ENCODE results near the gene C21orf58.

Gene C21orf58

DNA sequence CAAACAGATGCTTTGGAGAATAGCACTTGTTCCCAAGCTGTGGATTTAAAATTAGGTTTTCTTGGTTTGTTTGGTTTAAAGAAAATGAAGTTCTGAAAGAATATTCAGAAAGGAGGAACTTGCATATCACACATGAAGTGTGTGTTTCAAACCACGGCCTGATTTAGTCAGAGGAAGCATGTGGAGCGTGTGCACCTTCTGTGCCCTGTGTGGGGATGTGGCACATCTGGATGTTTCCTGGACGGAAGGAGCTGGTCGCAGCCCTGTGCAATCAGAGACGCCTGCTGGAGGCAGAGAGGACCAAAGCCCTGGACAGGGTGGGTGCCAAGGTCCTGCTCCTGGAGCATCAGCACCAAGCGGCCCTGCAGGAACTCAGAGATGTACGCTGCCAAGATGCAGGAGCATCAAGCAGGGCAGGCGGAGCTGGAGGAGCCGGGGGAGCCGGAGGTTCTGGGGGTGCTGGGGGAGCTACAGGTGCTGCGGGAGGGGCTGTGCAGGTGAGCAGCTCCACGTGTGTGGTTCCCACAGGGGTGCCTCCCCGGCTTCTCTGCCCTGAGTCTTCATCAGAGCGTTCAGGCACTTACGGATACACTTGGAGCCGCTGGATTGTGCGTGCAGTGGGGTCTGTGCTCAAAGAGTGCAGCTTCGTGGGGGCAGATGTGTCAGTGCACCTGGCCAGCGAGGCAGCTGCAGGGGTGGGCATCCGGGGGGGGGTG is 46.0 kb upstream of the C21orf58 start:
- Histone ChIP-seq H2BK5ac (ENCODE audit: low read depth, low read length, poor library complexity) (no peak overlapping the region), H4K12ac (ENCODE audit: low read depth, low read length) (no peak overlapping the region), H3K79me1 (ENCODE audit: low read length) (no peaks in the 10 kb centered on the region), H3K27ac (ENCODE audit: low read depth, low read length) (no peak overlapping the region), H3K4me1 (ENCODE audit: control insufficient read depth in 1 of 2, insufficient read depth in 2 of 2, low read length in 2 of 2) (no peaks in the 10 kb centered on the region), H3K4me3 (ENCODE audit: low read depth, low read length) (no peak overlapping the region), H3K79me2 (ENCODE audit: control insufficient read depth, insufficient read depth, low read length, poor library complexity) (no peaks in the 10 kb centered on the region), H3K18ac (ENCODE audit: low read length) (no peak overlapping the region), H3K14ac (ENCODE audit: low read length) (no peak overlapping the region), H3K9me3 (ENCODE audit: insufficient read depth, low read depth, low read length) (peaks cover 10% of the 10 kb centered on the region), H3K36me3 (ENCODE audit: control insufficient read depth in 1 of 2, insufficient read depth in 2 of 2, low read length in 2 of 2) (peaks cover 41 to 43% of the 10 kb centered on the region in 2 experiments), H3K4ac (ENCODE audit: low read depth, low read length) (no peak overlapping the region), H3K9ac (ENCODE audit: low read length) (no peak overlapping the region), H2AK5ac (ENCODE audit: low read length) (no peak overlapping the region), H4K91ac (ENCODE audit: low read depth, low read length) (no peak overlapping the region), H3K27me3 (ENCODE audit: insufficient read depth, low read length) (no peaks in the 10 kb centered on the region), H2BK12ac (ENCODE audit: low read length) (no peak overlapping the region), H2AFZ (ENCODE audit: insufficient read depth, low read length, poor library complexity) (no peak overlapping the region), H3K4me2 (ENCODE audit: low read length) (no peak overlapping the region), H2BK120ac (ENCODE audit: insufficient read depth, low read length, poor library complexity) (no peak overlapping the region), H4K8ac (ENCODE audit: low read depth, low read length) (no peak overlapping the region), H3K23ac (ENCODE audit: low read length) (no peak overlapping the region)
- no peak for DNase-seq
- WGBS (ENCODE audit: extremely low coverage, insufficient coverage, insufficient read length), result no CpG with 5 or more reads among the region's 20 CpGs

- no peak overlapping the region for H3K9ac ChIP-seq (ENCODE audit: low read length)
- no peak overlapping the region for H3K18ac ChIP-seq (ENCODE audit: low read length)
- peaks cover 10% of the 10 kb centered on the region for H3K9me3 ChIP-seq (ENCODE audit: insufficient read depth, low read depth, low read length)
- no peaks in the 10 kb centered on the region for H3K79me2 ChIP-seq (ENCODE audit: control insufficient read depth, insufficient read depth, low read length, poor library complexity)
- no peak overlapping the region for H3K27ac ChIP-seq (ENCODE audit: low read depth, low read length)
- no peaks in the 10 kb centered on the region for H3K79me1 ChIP-seq (ENCODE audit: low read length)
- H3K27me3 ChIP-seq (ENCODE audit: insufficient read depth, low read length), result no peaks in the 10 kb centered on the region
- H3K14ac ChIP-seq (ENCODE audit: low read length), result no peak overlapping the region
- no peak overlapping the region for H3K4me3 ChIP-seq (ENCODE audit: low read depth, low read length)
- no CpG with 5 or more reads among the region's 11 CpGs for WGBS (ENCODE audit: extremely low coverage, insufficient coverage, insufficient read length)
- H2AK5ac ChIP-seq (ENCODE audit: low read length), result no peak overlapping the region
- H2BK12ac ChIP-seq (ENCODE audit: low read length), result no peak overlapping the region
- H4K8ac ChIP-seq (ENCODE audit: low read depth, low read length), result no peak overlapping the region
- H2AFZ ChIP-seq (ENCODE audit: insufficient read depth, low read length, poor library complexity), result no peak overlapping the region
- no peak overlapping the region for H3K4me2 ChIP-seq (ENCODE audit: low read length)
- DNase-seq, result no peak
- no peak overlapping the region for H2BK120ac ChIP-seq (ENCODE audit: insufficient read depth, low read length, poor library complexity)
- H3K4me1 ChIP-seq (ENCODE audit: control insufficient read depth in 1 of 2, insufficient read depth in 2 of 2, low read length in 2 of 2), result no peaks in the 10 kb centered on the region
- no peak overlapping the region for H2BK5ac ChIP-seq (ENCODE audit: low read depth, low read length, poor library complexity)
- H3K23ac ChIP-seq (ENCODE audit: low read length), result no peak overlapping the region
- no peak overlapping the region for H3K4ac ChIP-seq (ENCODE audit: low read depth, low read length)
- no peak overlapping the region for H4K91ac ChIP-seq (ENCODE audit: low read depth, low read length)
- peaks cover 48 to 49% of the 10 kb centered on the region in 2 experiments for H3K36me3 ChIP-seq (ENCODE audit: control insufficient read depth in 1 of 2, insufficient read depth in 2 of 2, low read length in 2 of 2)
- H4K12ac ChIP-seq (ENCODE audit: low read depth, low read length), result no peak overlapping the region
These were observed 45.0 kb upstream of the C21orf58 start for GRCh38 chr21:46368533-46369285.

- no peak overlapping the region for H2AFZ ChIP-seq (ENCODE audit: insufficient read depth, low read length, poor library complexity)
- H3K27me3 ChIP-seq (ENCODE audit: insufficient read depth, low read length), result no peaks in the 10 kb centered on the region
- H3K9me3 ChIP-seq (ENCODE audit: insufficient read depth, low read depth, low read length), result peaks cover 7% of the 10 kb centered on the region
- H3K4me1 ChIP-seq (ENCODE audit: control insufficient read depth in 1 of 2, insufficient read depth in 2 of 2, low read length in 2 of 2), result no peaks in the 10 kb centered on the region
- H3K14ac ChIP-seq (ENCODE audit: low read length), result no peak overlapping the region
- H3K9ac ChIP-seq (ENCODE audit: low read length), result no peak overlapping the region
- no peak overlapping the region for H2AK5ac ChIP-seq (ENCODE audit: low read length)
- H3K18ac ChIP-seq (ENCODE audit: low read length), result no peak overlapping the region
- H3K79me2 ChIP-seq (ENCODE audit: control insufficient read depth, insufficient read depth, low read length, poor library complexity), result no peaks in the 10 kb centered on the region
- no peak overlapping the region for H4K8ac ChIP-seq (ENCODE audit: low read depth, low read length)
- no peak overlapping the region for H2BK120ac ChIP-seq (ENCODE audit: insufficient read depth, low read length, poor library complexity)
- H3K4me2 ChIP-seq (ENCODE audit: low read length), result no peak overlapping the region
- no CpG with 5 or more reads among the region's 20 CpGs for WGBS (ENCODE audit: extremely low coverage, insufficient coverage, insufficient read length)
- no peak overlapping the region for H3K4ac ChIP-seq (ENCODE audit: low read depth, low read length)
- no peak overlapping the region for H4K12ac ChIP-seq (ENCODE audit: low read depth, low read length)
- no peak overlapping the region for H3K23ac ChIP-seq (ENCODE audit: low read length)
- no peak overlapping the region for H2BK5ac ChIP-seq (ENCODE audit: low read depth, low read length, poor library complexity)
- H3K36me3 ChIP-seq (ENCODE audit: control insufficient read depth in 1 of 2, insufficient read depth in 2 of 2, low read length in 2 of 2), result peaks cover 53 to 54% of the 10 kb centered on the region in 2 experiments
- no peak for DNase-seq
- H4K91ac ChIP-seq (ENCODE audit: low read depth, low read length), result no peak overlapping the region
- no peak overlapping the region for H2BK12ac ChIP-seq (ENCODE audit: low read length)
- H3K79me1 ChIP-seq (ENCODE audit: low read length), result no peaks in the 10 kb centered on the region
- H3K4me3 ChIP-seq (ENCODE audit: low read depth, low read length), result no peak overlapping the region
- no peak overlapping the region for H3K27ac ChIP-seq (ENCODE audit: low read depth, low read length)
These were observed 43.3 kb upstream of the C21orf58 start for GRCh38 chr21:46366966-46367365.

- Histone ChIP-seq H3K14ac (ENCODE audit: low read length) (no peak overlapping the region), H3K36me3 (ENCODE audit: control insufficient read depth in 1 of 2, insufficient read depth in 2 of 2, low read length in 2 of 2) (peaks cover 49 to 52% of the 10 kb centered on the region in 2 experiments), H2BK12ac (ENCODE audit: low read length) (no peak overlapping the region), H2BK5ac (ENCODE audit: low read depth, low read length, poor library complexity) (no peak overlapping the region), H3K23ac (ENCODE audit: low read length) (no peak overlapping the region), H3K4me1 (ENCODE audit: control insufficient read depth in 1 of 2, insufficient read depth in 2 of 2, low read length in 2 of 2) (no peaks in the 10 kb centered on the region), H3K9me3 (ENCODE audit: insufficient read depth, low read depth, low read length) (peaks cover 3% of the 10 kb centered on the region), H4K12ac (ENCODE audit: low read depth, low read length) (no peak overlapping the region), H3K9ac (ENCODE audit: low read length) (no peak overlapping the region), H3K4ac (ENCODE audit: low read depth, low read length) (no peak overlapping the region), H2AK5ac (ENCODE audit: low read length) (no peak overlapping the region), H4K91ac (ENCODE audit: low read depth, low read length) (no peak overlapping the region), H4K8ac (ENCODE audit: low read depth, low read length) (no peak overlapping the region), H3K4me2 (ENCODE audit: low read length) (no peak overlapping the region), H2BK120ac (ENCODE audit: insufficient read depth, low read length, poor library complexity) (no peak overlapping the region), H3K79me1 (ENCODE audit: low read length) (no peaks in the 10 kb centered on the region), H3K27me3 (ENCODE audit: insufficient read depth, low read length) (no peaks in the 10 kb centered on the region), H3K27ac (ENCODE audit: low read depth, low read length) (no peak overlapping the region), H3K4me3 (ENCODE audit: low read depth, low read length) (no peak overlapping the region), H3K18ac (ENCODE audit: low read length) (no peak overlapping the region), H3K79me2 (ENCODE audit: control insufficient read depth, insufficient read depth, low read length, poor library complexity) (no peaks in the 10 kb centered on the region), H2AFZ (ENCODE audit: insufficient read depth, low read length, poor library complexity) (no peak overlapping the region)
- DNase-seq, result no peak
- WGBS (ENCODE audit: extremely low coverage, insufficient coverage, insufficient read length), result no CpG with 5 or more reads among the region's 19 CpGs
These were observed 42.9 kb upstream of the C21orf58 start for GRCh38 chr21:46366561-46366960.

All from trophoblast cell (in vitro differentiated cells and primary cell).